C1 segment of cervical spinal cord (tissue), 14 donors: ENCODE results near the gene KIF26B.

ENCODE experiments used
- DNase-seq, 14 donors: peaks; one replicate each; lab custom pipeline; 2025; lab: John Stamatoyannopoulos, UW

KIF26B gene

GRCh38 chr1:245154429-245155271, at the start of gene KIF26B:
Gene KIF26B, plus strand, starts transcription at chr1:245154985. Its CDS starts 440 bp downstream, at chr1:245155425.
- peak in 5 of 14 donors; percentile 31 to 58 (median 33) for DNase-seq

GRCh38 chr1:245105042-245105441, 49.7 kb upstream of the KIF26B start:
- no peak for DNase-seq

- DNase-seq, result no peak
Observed at GRCh38 chr1:245105815-245106410, 48.9 kb upstream of the KIF26B start.

- no peak for DNase-seq
Observed at GRCh38 chr1:245107776-245108114, 47.0 kb upstream of the KIF26B start.

GRCh38 chr1:245108246-245108645, 46.5 kb upstream of the KIF26B start:
- no peak for DNase-seq

GRCh38 chr1:245108909-245109308, 45.9 kb upstream of the KIF26B start:
- DNase-seq, result no peak

- peak in 1 of 14 donors; percentile 50 for DNase-seq
Observed at GRCh38 chr1:245110406-245110805, 44.4 kb upstream of the KIF26B start.

GRCh38 chr1:245111073-245111472, 43.7 kb upstream of the KIF26B start:
- no peak for DNase-seq

GRCh38 chr1:245113649-245114048, 41.1 kb upstream of the KIF26B start:
- DNase-seq, result no peak

- no peak for DNase-seq
Observed at GRCh38 chr1:245116131-245116530, 38.7 kb upstream of the KIF26B start.

GRCh38 chr1:245116751-245117150, 38.0 kb upstream of the KIF26B start:
- no peak for DNase-seq

- DNase-seq, result no peak
Observed at GRCh38 chr1:245118066-245118465, 36.7 kb upstream of the KIF26B start.

GRCh38 chr1:245118806-245119205, 36.0 kb upstream of the KIF26B start:
- no peak for DNase-seq

GRCh38 chr1:245121523-245121922, 33.3 kb upstream of the KIF26B start:
- DNase-seq, result no peak

- DNase-seq, result no peak
Observed at GRCh38 chr1:245124241-245124640, 30.5 kb upstream of the KIF26B start.

GRCh38 chr1:245124644-245125043, 30.1 kb upstream of the KIF26B start:
- no peak for DNase-seq

- DNase-seq, result no peak
Observed at GRCh38 chr1:245126530-245126929, 28.3 kb upstream of the KIF26B start.

- DNase-seq, result peak in 1 of 14 donors; percentile 28
Observed at GRCh38 chr1:245128381-245129101, 26.2 kb upstream of the KIF26B start.

- DNase-seq, result peak in 3 of 14 donors; percentile 10 to 69 (median 46)
Observed at GRCh38 chr1:245129319-245130240, 25.2 kb upstream of the KIF26B start.

GRCh38 chr1:245130281-245131025, 24.3 kb upstream of the KIF26B start:
- peak in 1 of 14 donors; percentile 65 for DNase-seq

- peak in 1 of 14 donors; percentile 65 for DNase-seq
Observed at GRCh38 chr1:245131026-245131393, 23.8 kb upstream of the KIF26B start.
